Activated CD8-positive, alpha-beta memory T cell treated with anti-CD3 and anti-CD28 coated beads for 36 hours (primary cell): ENCODE measurements around the gene HIF1AN. TPM values are rescaled to one million over a fixed set of nuclear protein-coding genes. Genes with fewer than 3 reads are reported as not detected.

Experiments
- CTCF ChIA-PET: fragments of 350-600 bp; sonication (Branson Sonifier 250); formaldehyde crosslinking; loops from one replicate; lab custom pipeline; 2021; ENCODE audit warnings: antibody characterized with exemption; lab: Charles Lee
- POLR2A ChIA-PET: fragments of 350-600 bp; sonication (Branson Sonifier 250); formaldehyde crosslinking; loops from one replicate; lab custom pipeline; 2021; ENCODE audit warnings: antibody characterized with exemption; lab: Charles Lee
- total RNA-seq, 2 experiments: library from RNA; stranded (reverse); gene quantifications; one replicate each; pipeline ENCODE4 v1.2.3, GENCODE V29; 2021

Gene HIF1AN
- total RNA-seq, 2 experiments from 2014 or later: 41.7 to 45.4 TPM

DNA sequence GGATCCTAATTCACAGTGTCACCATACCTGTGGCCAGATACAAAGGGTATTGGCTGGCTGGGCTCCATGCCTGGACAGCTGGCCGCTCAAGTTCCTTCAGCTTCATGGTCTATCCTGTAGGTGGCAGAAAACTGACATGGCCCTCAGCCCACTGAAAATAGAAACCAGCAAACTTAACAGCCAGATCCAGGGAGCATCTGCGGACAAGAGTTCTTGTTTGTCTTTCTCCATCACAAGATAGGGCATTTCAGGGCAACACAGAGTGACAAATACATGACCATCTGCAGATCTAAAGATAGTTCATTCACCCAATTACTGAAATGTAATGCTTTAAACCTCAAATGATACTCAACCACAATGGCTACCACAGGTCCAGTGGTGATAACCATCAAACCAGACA is 18.9 kb upstream of the HIF1AN start:
- POLR2A ChIA-PET: no interaction called here
- CTCF ChIA-PET: interaction anchor here (0.8 to 3.1 kb wide), 5 partner anchors 11 to 178 kb away, joined by 3 to 32 read pairs (median 11); no protein-coding TSS in a partner anchor

GRCh38 chr10:100518761-100519241 is 16.9 kb upstream of the HIF1AN start:
- ChIA-PET POLR2A (interaction anchor here (0.6 kb wide), 1 partner anchor 8 kb away, joined by 3 read pairs; no protein-coding TSS in a partner anchor), CTCF (interaction anchor here (0.9 to 3.3 kb wide), 20 partner anchors 8 to 183 kb away, joined by 3 to 44 read pairs (median 4); partner anchors contain the start of gene HIF1AN)

- CTCF ChIA-PET: interaction anchor here (1.1 to 3.3 kb wide), 17 partner anchors 8 to 184 kb away, joined by 3 to 44 read pairs (median 6); partner anchors contain the start of gene HIF1AN
These were observed 16.3 kb upstream of the HIF1AN start, which contains the start of gene SEC31B for GRCh38 chr10:100519311-100520051. Gene SEC31B, minus strand, starts transcription at chr10:100519861. Its CDS starts 2,909 bp downstream, at chr10:100516952.

GRCh38 chr10:100520811-100521210 is 14.9 kb upstream of the HIF1AN start:
- CTCF ChIA-PET: interaction anchor here (0.6 to 3.3 kb wide), 4 partner anchors 12 to 216 kb away, joined by 4 to 44 read pairs (median 4); no protein-coding TSS in a partner anchor
- POLR2A ChIA-PET: no interaction called here

More at GRCh38 chr10:100519311-100520051, 16.3 kb upstream of the HIF1AN start, which contains the start of gene SEC31B:
- POLR2A ChIA-PET: interaction anchor here (0.6 kb wide), 1 partner anchor 9 kb away, joined by 3 read pairs; no protein-coding TSS in a partner anchor

GRCh38 chr10:100522107-100522801 is 13.5 kb upstream of the HIF1AN start:
- ChIA-PET POLR2A (interaction anchor here (0.6 to 1.3 kb wide), 3 partner anchors 14 to 190 kb away, joined by 3 to 5 read pairs (median 4); partner anchors contain the start of gene HIF1AN), CTCF (interaction anchor here (0.9 to 2.5 kb wide), 4 partner anchors 11 to 88 kb away, joined by 3 to 7 read pairs (median 6); partner anchors contain the start of gene HIF1AN)

DNA sequence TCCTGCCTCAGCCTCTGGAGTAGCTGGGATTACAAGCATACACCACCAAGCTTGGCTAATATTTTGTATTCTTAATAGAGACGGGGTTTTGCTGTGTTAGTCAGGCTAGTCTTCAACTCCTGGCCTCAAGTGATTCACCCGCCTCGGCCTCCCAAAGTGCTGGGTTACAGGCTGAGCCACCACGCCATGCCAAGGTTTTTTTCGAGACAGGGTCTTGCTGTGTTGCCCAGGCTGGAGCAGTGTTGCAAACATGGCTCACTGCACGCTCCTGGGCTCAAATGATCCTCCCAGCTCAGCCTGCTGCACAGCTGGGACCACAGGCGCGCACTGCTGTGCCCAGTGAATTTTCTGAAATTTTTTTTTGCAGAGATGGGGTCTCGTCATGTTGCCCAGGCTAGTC is 12.8 kb upstream of the HIF1AN start:
- POLR2A ChIA-PET: interaction anchor here (1.3 kb wide), 1 partner anchor 152 kb away, joined by 4 read pairs; no protein-coding TSS in a partner anchor
- CTCF ChIA-PET: interaction anchor here (0.9 to 2.5 kb wide), 3 partner anchors 11 to 13 kb away, joined by 3 to 7 read pairs (median 7); partner anchors contain the start of gene HIF1AN

DNA sequence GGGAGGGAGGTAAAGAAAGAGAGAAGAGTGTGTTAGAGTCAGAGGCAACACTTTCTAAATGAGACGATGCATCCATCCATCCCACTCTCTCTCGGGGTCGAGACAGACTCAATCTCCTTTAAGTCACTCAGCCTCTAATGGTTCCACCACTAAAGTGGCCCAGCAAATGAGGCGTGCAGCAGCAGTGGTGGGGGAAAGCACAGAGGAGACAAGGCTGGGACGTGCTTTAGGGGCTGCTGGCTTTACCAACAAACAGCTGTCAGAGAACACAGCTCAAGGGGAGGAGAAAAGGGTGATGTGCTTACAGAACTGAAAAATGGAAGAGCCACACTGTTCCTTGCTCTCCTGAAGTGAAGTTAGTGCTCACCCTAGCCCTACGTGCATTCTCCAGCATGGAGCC is 11.5 kb upstream of the HIF1AN start:
- POLR2A ChIA-PET: no interaction called here
- CTCF ChIA-PET: interaction anchor here (1.0 to 2.5 kb wide), 2 partner anchors 11 to 90 kb away, joined by 3 to 7 read pairs; partner anchors contain the start of gene HIF1AN

- ChIA-PET CTCF (interaction anchor here (1.0 kb wide), 1 partner anchor 91 kb away, joined by 3 read pairs; no protein-coding TSS in a partner anchor), POLR2A (no interaction called here)
These were observed 11.1 kb upstream of the HIF1AN start for GRCh38 chr10:100524638-100525037.

GRCh38 chr10:100528123-100528886 is 7.4 kb upstream of the HIF1AN start:
- ChIA-PET CTCF (interaction anchor here (0.7 to 2.9 kb wide), 6 partner anchors 8 to 46 kb away, joined by 3 to 14 read pairs (median 6); partner anchors contain the start of gene HIF1AN), POLR2A (interaction anchor here (0.5 to 2.4 kb wide), 2 partner anchors 13 to 19 kb away, joined by 6 to 7 read pairs; no protein-coding TSS in a partner anchor)

DNA sequence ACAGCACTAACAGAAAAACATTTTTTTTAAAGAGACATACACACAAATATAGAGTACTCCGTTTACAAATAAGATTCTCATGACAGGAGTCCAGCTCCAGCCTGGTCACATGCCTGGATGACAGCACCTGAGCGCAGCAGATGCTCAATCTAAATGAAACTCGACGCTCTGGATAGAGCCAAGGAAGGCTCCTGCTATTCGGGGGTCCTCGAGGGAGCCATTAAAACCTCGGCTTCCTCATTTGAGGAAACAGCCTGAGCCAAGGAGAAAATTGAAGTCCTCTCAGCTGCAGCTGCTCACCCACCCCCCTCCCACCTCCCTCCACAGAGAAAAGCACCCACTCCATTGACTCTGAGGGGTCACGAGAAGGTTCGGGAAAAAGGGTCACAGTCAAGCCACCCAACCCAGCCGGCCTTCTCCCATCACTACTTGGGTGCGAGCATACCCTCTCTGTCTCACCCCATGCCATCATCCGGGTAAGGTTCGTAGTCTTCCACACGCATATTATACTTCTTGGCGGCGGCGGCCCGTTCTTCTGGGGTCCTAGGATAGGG is 6.7 kb upstream of the HIF1AN start:
- ChIA-PET CTCF (interaction anchor here (0.7 to 1.7 kb wide), 2 partner anchors 10 to 18 kb away, joined by 4 read pairs; no protein-coding TSS in a partner anchor), POLR2A (interaction anchor here (2.4 kb wide), 1 partner anchor 20 kb away, joined by 7 read pairs; no protein-coding TSS in a partner anchor)

GRCh38 chr10:100529475-100530298 is 6.1 kb upstream of the HIF1AN start, which contains the start of gene NDUFB8:
Gene NDUFB8, minus strand, starts transcription at chr10:100529871. Its CDS starts 20 bp downstream, at chr10:100529851.
- POLR2A ChIA-PET: interaction anchor here (0.9 to 2.4 kb wide), 2 partner anchors 21 to 156 kb away, joined by 4 to 7 read pairs; no protein-coding TSS in a partner anchor
- CTCF ChIA-PET: no interaction called here

GRCh38 chr10:100531761-100532160 is 4.0 kb upstream of the HIF1AN start:
- POLR2A ChIA-PET: no interaction called here
- CTCF ChIA-PET: no interaction called here

GRCh38 chr10:100534726-100535125 is 1.0 kb upstream of the HIF1AN start:
- ChIA-PET CTCF (interaction anchor here (0.9 to 3.0 kb wide), 4 partner anchors 12 to 188 kb away, joined by 3 to 9 read pairs (median 4); partner anchors contain the start of gene SCD), POLR2A (no interaction called here)

- POLR2A ChIA-PET: interaction anchor here (0.7 to 1.1 kb wide), 4 partner anchors 13 to 248 kb away, joined by 3 read pairs; no protein-coding TSS in a partner anchor
These were observed 417 bp upstream of the HIF1AN start for GRCh38 chr10:100535338-100535714.

GRCh38 chr10:100537475-100537874 is 1.7 kb downstream of the HIF1AN start:
- ChIA-PET POLR2A (no interaction called here), CTCF (no interaction called here)

More at GRCh38 chr10:100535338-100535714, 417 bp upstream of the HIF1AN start:
- CTCF ChIA-PET: interaction anchor here (0.5 to 3.0 kb wide), 11 partner anchors 8 to 388 kb away, joined by 3 to 14 read pairs (median 4); partner anchors contain the start of gene SCD

- POLR2A ChIA-PET: interaction anchor here (0.7 kb wide), 1 partner anchor 20 kb away, joined by 3 read pairs; no protein-coding TSS in a partner anchor
- CTCF ChIA-PET: interaction anchor here (0.8 kb wide), 1 partner anchor 23 kb away, joined by 4 read pairs; no protein-coding TSS in a partner anchor
These were observed 9.2 kb downstream of the HIF1AN start for GRCh38 chr10:100544950-100545349.
